22Rv1 (cell line): Measurements from ENCODE around the gene ZNF202.

Source experiments
- H3K27ac ChIP-seq: fragments of 450-650 bp; 2 replicates; pipeline ENCODE4 v1.5.1; 2017
- CTCF ChIP-seq: fragments of 450-650 bp; IDR thresholded peaks from 2 replicates; pipeline ENCODE4 v1.5.1; 2017; ENCODE audit warnings: mild to moderate bottlenecking
- ZFX ChIP-seq: fragments of 450-650 bp; IDR thresholded peaks from 2 replicates; pipeline ENCODE4 v1.6.1; 2017; ENCODE audit warnings: antibody characterized with exemption, borderline replicate concordance

Gene ZNF202

GRCh38 chr11:123684601-123685000, 56.9 kb downstream of the ZNF202 start:
- TF ChIP-seq ZFX = no peak
- TF ChIP-seq CTCF = no peak
- H3K27ac ChIP-seq = no peak overlapping the region

GRCh38 chr11:123683428-123684170, 57.9 kb downstream of the ZNF202 start:
- no peak for TF ChIP-seq ZFX
- TF ChIP-seq CTCF = no peak
- H3K27ac ChIP-seq = no peak overlapping the region

- TF ChIP-seq CTCF (no peak), ZFX (no peak)
- no peak overlapping the region for H3K27ac ChIP-seq
Measured at GRCh38 chr11:123682696-123683410, 58.6 kb downstream of the ZNF202 start.

- TF ChIP-seq ZFX = no peak
- no peak for TF ChIP-seq CTCF
- no peak overlapping the region for H3K27ac ChIP-seq
Measured at GRCh38 chr11:123681030-123681429, 60.4 kb downstream of the ZNF202 start.

- no peak for TF ChIP-seq CTCF
- no peak for TF ChIP-seq ZFX
- no peak overlapping the region for H3K27ac ChIP-seq
Measured at GRCh38 chr11:123678246-123678645, 63.2 kb downstream of the ZNF202 start.

GRCh38 chr11:123677510-123677909, 64.0 kb downstream of the ZNF202 start:
- no peak overlapping the region for H3K27ac ChIP-seq
- TF ChIP-seq ZFX (no peak), CTCF (no peak)

GRCh38 chr11:123674297-123674696, 67.2 kb downstream of the ZNF202 start:
- H3K27ac ChIP-seq = no peak overlapping the region
- TF ChIP-seq ZFX (no peak), CTCF (no peak)
